Aorta (tissue), 5 donors: ENCODE measurements around the gene PACSIN1. TPM values are rescaled to one million over a fixed set of nuclear protein-coding genes. Genes with fewer than 3 reads are reported as not detected.
A peak's percentile ranks its signal among the peaks of the same experiment; 100 is the strongest.

Experiments used
- ATAC-seq: fragments of 200-7000 bp; cut with Tn5 transposase; one replicate; pipeline ENCODE4 v1.9.1; 2022; ENCODE audit warnings: moderate library complexity; ENCODE audit not compliant: low FRiP score
- DNase-seq, 2 donors: peaks; one replicate each; pipeline ENCODE4 v3.0.0-alpha.2; 2020
- H3K27ac ChIP-seq, 2 donors: one replicate each; pipeline ENCODE4 v1.5.1; 2013; ENCODE audit warnings: low read length in 2 of 2, mild to moderate bottlenecking in 2 of 2, moderate library complexity in 2 of 2, control low read depth in 1 of 2, inconsistent platforms in 1 of 2, low read depth in 1 of 2
- H3K27me3 ChIP-seq, 2 donors: one replicate each; pipeline ENCODE4 v1.6.1; 2013; ENCODE audit warnings: control low read depth in 1 of 2, low read length in 1 of 2, mild to moderate bottlenecking in 1 of 2, moderate library complexity in 1 of 2; ENCODE audit not compliant: insufficient read depth in 2 of 2, control insufficient read depth in 1 of 2
- H3K36me3 ChIP-seq, 2 donors: one replicate each; pipeline ENCODE4 v1.6.1; 2013; ENCODE audit warnings: control low read depth in 1 of 2, low read length in 1 of 2, mild to moderate bottlenecking in 1 of 2; ENCODE audit not compliant: insufficient read depth in 2 of 2, control insufficient read depth in 1 of 2
- H3K4me1 ChIP-seq, 2 donors: one replicate each; pipeline ENCODE4 v1.6.1; 2013; ENCODE audit warnings: low read length in 2 of 2, control low read depth in 1 of 2, mild to moderate bottlenecking in 1 of 2, moderate library complexity in 1 of 2; ENCODE audit not compliant: insufficient read depth in 2 of 2, control insufficient read depth in 1 of 2
- H3K4me3 ChIP-seq, 2 donors: one replicate each; pipeline ENCODE4 v1.5.1; 2013; ENCODE audit warnings: low read length in 2 of 2, control low read depth in 1 of 2, mild to moderate bottlenecking in 1 of 2
- H3K9me3 ChIP-seq: one replicate; pipeline ENCODE4 v1.6.1; 2013; ENCODE audit warnings: mild to moderate bottlenecking, low read length; ENCODE audit not compliant: control insufficient read depth
- WGBS, 2 donors: extraction: QIAGEN DNeasy Blood & Tissue Kit; methylation state at CpG; one replicate each; pipeline ENCODE4 v1.1.7; 2013; 5-methylcytosine and 5-hydroxymethylcytosine counted together
- intact Hi-C, 2 donors: fragments of 100-400 bp; cut with DNase I; formaldehyde crosslinking; loops; one replicate each; pipeline versions ENCODE4 v1.14.2 to v1.15.0; 2022
- polyA plus RNA-seq, 2 donors: library from polyadenylated mRNA; stranded (reverse); fragments of 200-250 nt; gene quantifications; one replicate each; pipeline ENCODE4 v1.2.3, GENCODE V29; 2013
- total RNA-seq, 2 donors: library from RNA; stranded (reverse); fragmentation: NEBNext Ultra II Directional; extraction: Animal tissue kit (Norgen Biotek cat#: 25700); gene quantifications; one replicate each; pipeline ENCODE4 v1.2.1, GENCODE V29; 2021
- donor health status: healthy with polysubstance abuse.
- donor health status: Bipolar disorder and iron deficiency.
- donor health status: DM: no; HTN: no; CAD: no.
- donor health status: DM: no; HTN: no; CAD: no.
- donor health status: DM: yes; HTN: yes; CAD: no.

The PACSIN1 gene
- total and polyA plus RNA-seq, 4 donors: 0.10 to 0.84 (median 0.10) TPM; not detected in 1

- Histone ChIP-seq H3K4me1 (no peaks in the 10 kb centered on the region), H3K27me3 (no peaks in the 10 kb centered on the region), H3K9me3 (no peaks in the 10 kb centered on the region), H3K27ac (no peak overlapping the region), H3K36me3 (no peaks in the 10 kb centered on the region), H3K4me3 (no peak overlapping the region)
- DNase-seq (no peak), ATAC-seq (no peak)
- WGBS, 2 donors: 60 to 69% methylated on average over 3 of the region's 3 CpGs
- intact Hi-C loops: no loop called here
These were observed 109.5 kb downstream of the PACSIN1 start for GRCh38 chr6:34575326-34575725.

GRCh38 chr6:34576286-34576955 is 110.5 kb downstream of the PACSIN1 start:
- ATAC-seq: no peak
- 87 to 90% methylated on average over 18 of the region's 18 CpGs for WGBS, 2 donors
- intact Hi-C loops: no loop called here

GRCh38 chr6:34578445-34579262 is 112.8 kb downstream of the PACSIN1 start:
- Histone ChIP-seq H3K9me3 (no peaks in the 10 kb centered on the region), H3K27ac (no peak overlapping the region), H3K4me3 (no peak overlapping the region), H3K36me3 (no peaks in the 10 kb centered on the region), H3K27me3 (no peaks in the 10 kb centered on the region), H3K4me1 (no peaks in the 10 kb centered on the region)
- DNase-seq (peak in 1 of 2 donors; percentile 10), ATAC-seq (no peak)
- whole genome bisulfite sequencing, 2 donors: 93 to 96% methylated on average over 7 of the region's 7 CpGs
- intact Hi-C loops: no loop called here

More at GRCh38 chr6:34576286-34576955, 110.5 kb downstream of the PACSIN1 start:
- peak in 1 of 2 donors; percentile 57 for DNase-seq
- Histone ChIP-seq H3K4me1 (no peaks in the 10 kb centered on the region), H3K36me3 (no peaks in the 10 kb centered on the region), H3K9me3 (no peaks in the 10 kb centered on the region), H3K27me3 (no peaks in the 10 kb centered on the region), H3K27ac (no peak overlapping the region), H3K4me3 (no peak overlapping the region)

GRCh38 chr6:34580707-34581560 is 115.1 kb downstream of the PACSIN1 start:
- WGBS, 2 donors: 78 to 81% methylated on average over 6 of the region's 6 CpGs
- Histone ChIP-seq H3K27me3 (no peaks in the 10 kb centered on the region), H3K27ac (no peak overlapping the region), H3K36me3 (no peaks in the 10 kb centered on the region), H3K9me3 (no peaks in the 10 kb centered on the region), H3K4me3 (no peak overlapping the region), H3K4me1 (no peaks in the 10 kb centered on the region)
- intact Hi-C loops: no loop called here
- DNase-seq (peak in 1 of 2 donors; percentile 22), ATAC-seq (no peak)

GRCh38 chr6:34581561-34581920 is 115.7 kb downstream of the PACSIN1 start:
- ATAC-seq (no peak), DNase-seq (peak in 1 of 2 donors; percentile 51)
- H3K27me3 ChIP-seq: no peaks in the 10 kb centered on the region
- H3K4me3 ChIP-seq: no peak overlapping the region
- no peak overlapping the region for H3K27ac ChIP-seq
- no peaks in the 10 kb centered on the region for H3K36me3 ChIP-seq
- WGBS, 2 donors: 95 to 96% methylated on average over 4 of the region's 4 CpGs
- intact Hi-C loops: no loop called here
- no peaks in the 10 kb centered on the region for H3K9me3 ChIP-seq
- H3K4me1 ChIP-seq: no peaks in the 10 kb centered on the region

- no peak overlapping the region for H3K4me3 ChIP-seq
- no peaks in the 10 kb centered on the region for H3K9me3 ChIP-seq
- H3K4me1 ChIP-seq: no peaks in the 10 kb centered on the region
- intact Hi-C loops: no loop called here
- WGBS, 2 donors: 91 to 93% methylated on average over 6 of the region's 6 CpGs
- no peak for ATAC-seq
- DNase-seq: peak in 1 of 2 donors; percentile 61
- H3K27ac ChIP-seq: no peak overlapping the region
- H3K27me3 ChIP-seq: no peaks in the 10 kb centered on the region
- no peaks in the 10 kb centered on the region for H3K36me3 ChIP-seq
These were observed 117.6 kb downstream of the PACSIN1 start for GRCh38 chr6:34583461-34583860.

GRCh38 chr6:34583861-34584604 is 118.2 kb downstream of the PACSIN1 start:
- H3K27ac ChIP-seq: no peak overlapping the region
- no peaks in the 10 kb centered on the region for H3K27me3 ChIP-seq
- H3K36me3 ChIP-seq: no peaks in the 10 kb centered on the region
- no peak overlapping the region for H3K4me3 ChIP-seq
- intact Hi-C loops: no loop called here
- H3K4me1 ChIP-seq: no peaks in the 10 kb centered on the region
- H3K9me3 ChIP-seq: no peaks in the 10 kb centered on the region
- DNase-seq (peak in 1 of 2 donors; percentile 46), ATAC-seq (no peak)
- 67 to 74% methylated on average over 5 of the region's 5 CpGs for WGBS, 2 donors

- H3K4me3 ChIP-seq: no peak overlapping the region
- no peak for ATAC-seq
- peaks cover 0 to 5% of the 10 kb centered on the region in 2 donors for H3K36me3 ChIP-seq
- WGBS, 2 donors: 94 to 96% methylated on average over 9 of the region's 9 CpGs
- no peaks in the 10 kb centered on the region for H3K9me3 ChIP-seq
- H3K4me1 ChIP-seq: no peaks in the 10 kb centered on the region
- H3K27ac ChIP-seq: no peak overlapping the region
- peak in 1 of 2 donors; percentile 44 for DNase-seq
- no peaks in the 10 kb centered on the region for H3K27me3 ChIP-seq
- intact Hi-C loops: no loop called here
These were observed 118.8 kb downstream of the PACSIN1 start for GRCh38 chr6:34584694-34585093.
